Tibial artery (tissue), 4 donors: ENCODE results near the gene COL4A2.

Experiments
- DNase-seq, 2 donors: peaks; one replicate each; pipeline ENCODE4 v3.0.0-alpha.2; 2019
- H3K27ac ChIP-seq, 2 donors: fragments of 200-600 bp; sonication (generic) in 1 of 2; 1 replicate in 1 of 2; 2 replicates in 1 of 2; pipeline ENCODE4 v1.5.1; 2018 to 2019; ENCODE audit warnings: mild to moderate bottlenecking in 1 of 2
- H3K27me3 ChIP-seq, 2 donors: fragments of 200-600 bp; sonication (generic) in 1 of 2; one replicate each; pipeline versions ENCODE4 v1.5.1 to v1.6.0; 2016 to 2019
- H3K36me3 ChIP-seq, 3 donors: fragments of 200-600 bp; sonication (generic) in 2 of 3; one replicate each; pipeline ENCODE4 v1.5.1; 2016 to 2019; ENCODE audit warnings: mild to moderate bottlenecking in 2 of 3
- H3K4me1 ChIP-seq, 4 donors: fragments of 200-600 bp; sonication (generic) in 2 of 4; 1 replicate in 3 of 4; 2 replicates in 1 of 4; pipeline ENCODE4 v1.5.1; 2016 to 2019
- H3K4me3 ChIP-seq, 2 donors: fragments of 200-600 bp; sonication (generic) in 1 of 2; 1 replicate in 1 of 2; 2 replicates in 1 of 2; pipeline ENCODE4 v1.5.1; 2018 to 2019; ENCODE audit warnings: mild to moderate bottlenecking in 2 of 2
- H3K9me3 ChIP-seq, 3 donors: fragments of 200-600 bp; sonication (generic) in 1 of 3; one replicate each; pipeline ENCODE4 v1.5.1; 2016 to 2019
- CTCF ChIP-seq, 2 experiments: fragments of 200-600 bp in 1 of 2; fragments of 450-650 bp in 1 of 2; IDR thresholded peaks; one replicate each; pipeline ENCODE4 v1.5.1; 2017 to 2019; ENCODE audit warnings: antibody characterized with exemption in 2 of 2, mild to moderate bottlenecking in 1 of 2, moderate library complexity in 1 of 2
- intact Hi-C: fragments of 100-400 bp; cut with DNase I; formaldehyde crosslinking; loops from one replicate; pipeline ENCODE4 v1.15.0; 2023; ENCODE audit warnings: low total_unique reads

COL4A2 gene

GRCh38 chr13:110268576-110269185 lies 38.4 kb upstream of the COL4A2 start:
- peaks cover 5 to 100% (median 68%) of the 10 kb centered on the region in 4 donors for H3K4me1 ChIP-seq
- H3K9me3 ChIP-seq: no peaks in the 10 kb centered on the region
- H3K36me3 ChIP-seq: peaks cover 0 to 7% (median 6%) of the 10 kb centered on the region in 3 donors
- no peaks in the 10 kb centered on the region for H3K27me3 ChIP-seq
- intact Hi-C loops: no loop called here
- H3K4me3 ChIP-seq: no peak overlapping the region
- H3K27ac ChIP-seq: peak overlapping the region; percentile 62 to 79
- no peak for DNase-seq
- TF ChIP-seq CTCF (IDR thresholded peaks at IDR 0.05): no peak

GRCh38 chr13:110269509-110270185 lies 37.4 kb upstream of the COL4A2 start:
- intact Hi-C loops: no loop called here
- no peak for DNase-seq
- H3K27me3 ChIP-seq: no peaks in the 10 kb centered on the region

GRCh38 chr13:110270507-110270906 lies 36.6 kb upstream of the COL4A2 start:
- DNase-seq: no peak
- H3K27ac ChIP-seq: peak overlapping the region; percentile 17 to 79
- H3K27me3 ChIP-seq: no peaks in the 10 kb centered on the region
- no peak for TF ChIP-seq CTCF (IDR thresholded peaks at IDR 0.05)
- no peak overlapping the region for H3K4me3 ChIP-seq
- H3K9me3 ChIP-seq: no peaks in the 10 kb centered on the region
- H3K4me1 ChIP-seq: peaks cover 5 to 100% (median 66%) of the 10 kb centered on the region in 4 donors
- peaks cover 0 to 7% (median 6%) of the 10 kb centered on the region in 3 donors for H3K36me3 ChIP-seq
- intact Hi-C loops: no loop called here

More at GRCh38 chr13:110269509-110270185, 37.4 kb upstream of the COL4A2 start:
- no peaks in the 10 kb centered on the region for H3K9me3 ChIP-seq
- H3K27ac ChIP-seq: peak overlapping the region; percentile 17 to 79
- H3K4me1 ChIP-seq: peaks cover 5 to 100% (median 69%) of the 10 kb centered on the region in 4 donors
- peaks cover 0 to 7% (median 6%) of the 10 kb centered on the region in 3 donors for H3K36me3 ChIP-seq
- no peak for TF ChIP-seq CTCF (IDR thresholded peaks at IDR 0.05)
- no peak overlapping the region for H3K4me3 ChIP-seq

- no peak for DNase-seq
- intact Hi-C loops: no loop called here
- H3K4me1 ChIP-seq: peaks cover 5 to 100% (median 61%) of the 10 kb centered on the region in 4 donors
- H3K9me3 ChIP-seq: no peaks in the 10 kb centered on the region
- H3K27me3 ChIP-seq: no peaks in the 10 kb centered on the region
- TF ChIP-seq CTCF (IDR thresholded peaks at IDR 0.05): no peak
- peak overlapping the region; percentile 17 to 79 for H3K27ac ChIP-seq
- H3K4me3 ChIP-seq: no peak overlapping the region
- peaks cover 0 to 7% (median 6%) of the 10 kb centered on the region in 3 donors for H3K36me3 ChIP-seq
Observed at GRCh38 chr13:110271313-110271712, 35.8 kb upstream of the COL4A2 start.

- no peaks in the 10 kb centered on the region for H3K9me3 ChIP-seq
- H3K4me3 ChIP-seq: no peak overlapping the region
- no peak for TF ChIP-seq CTCF (IDR thresholded peaks at IDR 0.05)
- H3K4me1 ChIP-seq: peaks cover 5 to 100% (median 58%) of the 10 kb centered on the region in 4 donors
- no peak for DNase-seq
- peak overlapping the region in 1 of 2 donors; percentile 41 for H3K27ac ChIP-seq
- intact Hi-C loops: no loop called here
- peaks cover 0 to 7% (median 6%) of the 10 kb centered on the region in 3 donors for H3K36me3 ChIP-seq
- H3K27me3 ChIP-seq: no peaks in the 10 kb centered on the region
Observed at GRCh38 chr13:110272227-110272626, 34.9 kb upstream of the COL4A2 start.
